Sigmoid colon (tissue), 4 donors: ENCODE data around the gene CZIB.

Source experiments
- CTCF ChIP-seq, 4 experiments: fragments of 450-650 bp in 3 of 4; fragments of 200-600 bp in 1 of 4; IDR thresholded peaks; one replicate each; pipeline ENCODE4 v1.5.1; 2016 to 2019; ENCODE audit warnings: antibody characterized with exemption in 4 of 4, mild to moderate bottlenecking in 3 of 4, moderate library complexity in 2 of 4
- EP300 ChIP-seq, 4 donors: sonication (generic); formaldehyde crosslinking; IDR thresholded peaks; one replicate each; pipeline ENCODE4 v1.6.1; 2017; ENCODE audit warnings: antibody characterized with exemption in 4 of 4
- POLR2AphosphoS5 ChIP-seq, 4 donors: sonication (generic); formaldehyde crosslinking; IDR thresholded peaks; one replicate each; pipeline ENCODE4 v1.6.1; 2017; ENCODE audit warnings: antibody characterized with exemption in 4 of 4

- TF ChIP-seq POLR2AphosphoS5 (IDR thresholded peaks at IDR 0.05) (peak in 2 of 4 donors; percentile 14 to 36), CTCF (IDR thresholded peaks at IDR 0.05) (no peak), EP300 (IDR thresholded peaks at IDR 0.05) (no peak)
These were observed 47.9 kb downstream of the CZIB start for GRCh38 chr1:53172426-53173128.
